GM19023 (cell line): ENCODE results near the gene ACBD4.

Experiments used
- ATAC-seq: cut with Tn5 transposase; IDR thresholded peaks from one replicate; pipeline ENCODE4 v1.9.1; 2021; ENCODE audit warnings: mild to moderate bottlenecking, moderate library complexity; ENCODE audit not compliant: unreplicated experiment

ACBD4 gene

GRCh38 chr17:45104029-45104428, 31.5 kb upstream of the ACBD4 start:
- no peak for ATAC-seq

GRCh38 chr17:45104497-45104896, 31.0 kb upstream of the ACBD4 start:
- ATAC-seq = no peak

GRCh38 chr17:45104907-45105624, 30.4 kb upstream of the ACBD4 start:
- no peak for ATAC-seq

GRCh38 chr17:45106096-45106495, 29.4 kb upstream of the ACBD4 start:
- ATAC-seq = no peak

- no peak for ATAC-seq
Measured at GRCh38 chr17:45106582-45106981, 28.9 kb upstream of the ACBD4 start.

- no peak for ATAC-seq
Measured at GRCh38 chr17:45107293-45108010, 28.0 kb upstream of the ACBD4 start.

GRCh38 chr17:45108051-45108450, 27.4 kb upstream of the ACBD4 start:
- no peak for ATAC-seq

GRCh38 chr17:45108595-45109521, 26.6 kb upstream of the ACBD4 start:
- no peak for ATAC-seq

- ATAC-seq = no peak
Measured at GRCh38 chr17:45110676-45111611, 24.5 kb upstream of the ACBD4 start.

GRCh38 chr17:45111850-45112249, 23.6 kb upstream of the ACBD4 start:
- ATAC-seq = no peak

GRCh38 chr17:45112559-45113423, 22.7 kb upstream of the ACBD4 start:
- no peak for ATAC-seq

- ATAC-seq = no peak
Measured at GRCh38 chr17:45113424-45113754, 22.1 kb upstream of the ACBD4 start.

- ATAC-seq = no peak
Measured at GRCh38 chr17:45114117-45114932, 21.2 kb upstream of the ACBD4 start.

GRCh38 chr17:45115015-45115625, 20.4 kb upstream of the ACBD4 start:
- no peak for ATAC-seq

- ATAC-seq = no peak
Measured at GRCh38 chr17:45115871-45116270, 19.6 kb upstream of the ACBD4 start.

GRCh38 chr17:45116434-45117016, 19.0 kb upstream of the ACBD4 start:
- no peak for ATAC-seq

- ATAC-seq = no peak
Measured at GRCh38 chr17:45117334-45117733, 18.2 kb upstream of the ACBD4 start.
